ENCODE data around the gene RANBP10.

The RANBP10 gene

GRCh38 chr16:67675999-67676398 is 130.4 kb downstream of the RANBP10 start:
- no peak for DNase-seq (ENCODE audit: low spot score)

DNA sequence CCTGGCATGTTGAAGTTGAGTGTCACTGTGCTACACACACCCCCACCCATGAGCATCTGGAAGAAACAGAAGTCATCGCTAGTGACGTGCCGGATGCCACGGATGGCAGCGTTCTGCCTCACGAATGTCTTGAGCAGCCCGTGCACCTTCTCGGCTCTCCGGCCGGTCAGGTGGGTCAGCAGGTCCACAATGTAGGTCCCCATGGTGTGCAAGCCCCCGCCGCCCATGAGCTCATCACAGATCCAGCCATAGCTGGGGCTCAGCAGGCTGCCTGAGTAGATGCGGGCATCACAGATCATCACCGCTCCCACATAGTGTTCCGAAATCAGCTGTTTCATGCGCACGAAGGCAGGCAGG is 130.8 kb downstream of the RANBP10 start:
- DNase-seq (ENCODE audit: low spot score) = no peak

DNA sequence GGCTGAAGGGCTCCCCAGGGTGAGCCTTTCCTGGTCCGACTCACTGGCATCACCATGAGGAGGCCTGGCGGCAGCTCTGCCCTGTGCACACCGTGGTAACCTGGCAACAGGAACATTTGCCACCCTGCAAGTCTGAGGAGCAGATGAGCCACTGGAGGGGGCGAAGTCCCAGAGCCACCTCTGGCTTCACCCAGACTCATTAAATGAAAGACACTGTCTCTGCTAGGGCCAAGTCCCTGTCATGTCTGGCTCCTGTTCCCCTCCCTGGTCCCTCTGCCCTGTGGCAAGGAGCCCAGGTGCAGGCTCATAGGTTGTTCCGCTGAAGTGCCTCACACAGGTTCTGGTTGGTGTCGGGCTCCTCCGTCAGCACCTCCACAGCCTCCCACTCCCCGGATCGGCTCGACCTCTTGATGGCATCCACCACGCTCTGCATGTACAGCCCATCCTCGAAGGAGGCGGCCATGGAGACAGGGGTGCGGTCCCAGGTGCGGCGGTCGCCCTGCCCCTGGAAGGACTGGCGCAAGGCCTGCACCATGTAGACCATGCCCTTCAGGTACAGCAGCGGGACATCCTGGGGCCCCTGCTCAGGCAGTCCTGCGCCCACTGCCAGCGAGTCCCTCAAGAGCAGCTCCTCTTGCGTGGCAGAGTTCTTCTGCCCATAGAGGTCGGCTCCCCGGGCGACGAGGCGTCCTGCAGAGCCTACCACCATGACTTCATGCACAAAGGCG is 131.3 kb downstream of the RANBP10 start:
- no peak for DNase-seq (ENCODE audit: low spot score)

- no peak for DNase-seq (ENCODE audit: low spot score)
Observed at GRCh38 chr16:67673712-67674580, 132.4 kb downstream of the RANBP10 start.

All from GM03348 (cell line).